GM21737 (cell line): ENCODE data around the gene TRERF1.
A peak's percentile ranks its signal among the peaks of the same experiment; 100 is the strongest.

ENCODE experiments used
- ATAC-seq: cut with Tn5 transposase; IDR thresholded peaks from one replicate; pipeline ENCODE4 v1.9.1; 2021; ENCODE audit warnings: mild to moderate bottlenecking, moderate library complexity; ENCODE audit not compliant: unreplicated experiment

Gene TRERF1

GRCh38 chr6:42428326-42429041, 23.2 kb downstream of the TRERF1 start:
- no peak for ATAC-seq

GRCh38 chr6:42427871-42428270, 23.9 kb downstream of the TRERF1 start:
- no peak for ATAC-seq

- ATAC-seq: no peak
Measured at GRCh38 chr6:42426191-42426590, 25.5 kb downstream of the TRERF1 start.

GRCh38 chr6:42424906-42425474, 26.7 kb downstream of the TRERF1 start:
- no peak for ATAC-seq

- ATAC-seq: no peak
Measured at GRCh38 chr6:42423244-42423643, 28.5 kb downstream of the TRERF1 start.

- ATAC-seq: no peak
Measured at GRCh38 chr6:42420741-42421140, 31.0 kb downstream of the TRERF1 start.

GRCh38 chr6:42419490-42420280, 32.0 kb downstream of the TRERF1 start:
- ATAC-seq: no peak

GRCh38 chr6:42418724-42419123, 33.0 kb downstream of the TRERF1 start:
- no peak for ATAC-seq

- ATAC-seq: no peak
Measured at GRCh38 chr6:42417641-42418112, 34.0 kb downstream of the TRERF1 start.

- ATAC-seq: no peak
Measured at GRCh38 chr6:42411406-42411805, 40.3 kb downstream of the TRERF1 start.

- no peak for ATAC-seq
Measured at GRCh38 chr6:42410861-42411260, 40.9 kb downstream of the TRERF1 start.

- ATAC-seq: no peak
Measured at GRCh38 chr6:42409581-42409980, 42.1 kb downstream of the TRERF1 start.

- ATAC-seq: no peak
Measured at GRCh38 chr6:42407379-42407778, 44.3 kb downstream of the TRERF1 start.

GRCh38 chr6:42406306-42407280, 45.1 kb downstream of the TRERF1 start:
- ATAC-seq: no peak

- ATAC-seq: no peak
Measured at GRCh38 chr6:42405021-42405420, 46.7 kb downstream of the TRERF1 start.

- no peak for ATAC-seq
Measured at GRCh38 chr6:42404484-42404883, 47.2 kb downstream of the TRERF1 start.

- no peak for ATAC-seq
Measured at GRCh38 chr6:42403831-42404230, 47.9 kb downstream of the TRERF1 start.

GRCh38 chr6:42403421-42403820, 48.3 kb downstream of the TRERF1 start:
- ATAC-seq: no peak

- ATAC-seq: peak; percentile 52
Measured at GRCh38 chr6:42402184-42402583, 49.5 kb downstream of the TRERF1 start.

GRCh38 chr6:42401613-42401951, 50.1 kb downstream of the TRERF1 start:
- no peak for ATAC-seq
